HEK293 (cell line): ENCODE measurements around the gene LAIR2.

Experiments
- CTCF ChIA-PET: fragments of 350-600 bp; formaldehyde crosslinking; extraction: SDS; loops from one replicate; lab custom pipeline; 2021; ENCODE audit warnings: antibody characterized with exemption; lab: Yijun Ruan, JAX
- POLR2A ChIA-PET: fragments of 300-600 bp; formaldehyde crosslinking; extraction: SDS; loops from one replicate; lab custom pipeline; 2020; ENCODE audit warnings: antibody characterized with exemption, inconsistent platforms; lab: Yijun Ruan, JAX
- H3K27ac ChIP-seq: fragments of 200-500 bp; sonication (Bioruptor generic); 2 replicates; pipeline ENCODE4 v1.5.1; 2014; ENCODE audit warnings: low read depth, low read length, control low read depth, inconsistent platforms; ENCODE audit errors: extremely low read depth
- H3K36me3 ChIP-seq, 2 experiments: fragments of 200-500 bp in 1 of 2; sonication (Bioruptor generic) in 1 of 2; 1 replicate in 1 of 2; 2 replicates in 1 of 2; pipeline ENCODE4 v1.5.1; 2014 to 2017; ENCODE audit warnings: inconsistent platforms in 2 of 2, low read length in 2 of 2; ENCODE audit not compliant: control insufficient read depth in 2 of 2, insufficient read depth in 1 of 2
- H3K4me1 ChIP-seq: fragments of 200-500 bp; sonication (Bioruptor generic); 2 replicates; pipeline ENCODE4 v1.5.1; 2014; ENCODE audit warnings: mild to moderate bottlenecking, low read length, inconsistent platforms; ENCODE audit not compliant: control insufficient read depth, insufficient read depth
- H3K4me3 ChIP-seq: 2 replicates; pipeline ENCODE4 v1.5.1; 2011; ENCODE audit warnings: low read depth, mild to moderate bottlenecking, control low read depth, low read length, moderate library complexity
- H3K9me3 ChIP-seq: fragments of 200-500 bp; sonication (Bioruptor generic); 2 replicates; pipeline ENCODE4 v1.5.1; 2014; ENCODE audit warnings: low read depth, low read length, inconsistent platforms; ENCODE audit not compliant: control insufficient read depth, insufficient read depth
- GFI1B ChIP-seq: fragments of 450-650 bp; formaldehyde crosslinking; IDR thresholded peaks from 2 replicates; pipeline ENCODE4 v1.5.1; 2016; ENCODE audit warnings: missing biosample characterization, missing genetic modification characterization
- HOXA7 ChIP-seq: sonication (generic); formaldehyde crosslinking; IDR thresholded peaks from 2 replicates; pipeline ENCODE4 v1.8.1; 2022; ENCODE audit warnings: missing genetic modification reagents, borderline replicate concordance
- HOXD13 ChIP-seq: sonication (generic); formaldehyde crosslinking; IDR thresholded peaks from 2 replicates; pipeline ENCODE4 v1.8.0; 2022; ENCODE audit warnings: missing genetic modification reagents, borderline replicate concordance
- MZF1 ChIP-seq: fragments of 450-650 bp; formaldehyde crosslinking; IDR thresholded peaks from 2 replicates; pipeline ENCODE4 v1.5.1; 2017; ENCODE audit warnings: missing biosample characterization, missing genetic modification characterization, borderline replicate concordance
- PRDM1 ChIP-seq: fragments of 450-650 bp; formaldehyde crosslinking; IDR thresholded peaks from 2 replicates; pipeline ENCODE4; 2016; ENCODE audit warnings: missing biosample characterization, missing genetic modification characterization
- SCRT1 ChIP-seq: fragments of 450-650 bp; formaldehyde crosslinking; IDR thresholded peaks from 2 replicates; pipeline ENCODE4 v1.5.1; 2016; ENCODE audit warnings: missing biosample characterization, missing genetic modification characterization, borderline replicate concordance
- TCF7L2 ChIP-seq: IDR thresholded peaks from 2 replicates; pipeline ENCODE4 v1.6.1; 2011; ENCODE audit warnings: low read depth, mild to moderate bottlenecking, inconsistent platforms, low read length, moderate library complexity, borderline replicate concordance
- ZBTB11 ChIP-seq: fragments of 450-650 bp; formaldehyde crosslinking; conservative IDR thresholded peaks from 2 replicates; pipeline ENCODE4 v1.5.1; 2016; ENCODE audit warnings: low read depth, missing biosample characterization, missing genetic modification characterization
- ZBTB48 ChIP-seq: fragments of 450-650 bp; formaldehyde crosslinking; IDR thresholded peaks from 2 replicates; pipeline ENCODE4 v1.5.1; 2016; ENCODE audit warnings: missing biosample characterization, missing genetic modification characterization
- ZBTB7A ChIP-seq: fragments of 450-650 bp; formaldehyde crosslinking; IDR thresholded peaks from 2 replicates; pipeline ENCODE4 v1.5.1; 2016; ENCODE audit warnings: low read depth, missing biosample characterization, missing genetic modification characterization
- ZNF132 ChIP-seq: fragments of 450-650 bp; formaldehyde crosslinking; IDR thresholded peaks from 2 replicates; pipeline ENCODE4 v1.5.1; 2017; ENCODE audit warnings: missing biosample characterization, missing genetic modification characterization, borderline replicate concordance
- ZNF2 ChIP-seq: fragments of 450-650 bp; formaldehyde crosslinking; IDR thresholded peaks from 2 replicates; pipeline ENCODE4 v1.5.1; 2016; ENCODE audit warnings: missing biosample characterization, missing genetic modification characterization
- ZNF266 ChIP-seq: fragments of 450-650 bp; formaldehyde crosslinking; IDR thresholded peaks from 2 replicates; pipeline ENCODE4 v1.5.1; 2016; ENCODE audit warnings: missing biosample characterization, missing genetic modification characterization, low read depth
- ZNF391 ChIP-seq: fragments of 450-650 bp; formaldehyde crosslinking; IDR thresholded peaks from 2 replicates; pipeline ENCODE4 v1.5.1; 2016; ENCODE audit warnings: low read depth, missing biosample characterization, missing genetic modification characterization, borderline replicate concordance
- ZNF423 ChIP-seq: fragments of 450-650 bp; formaldehyde crosslinking; IDR thresholded peaks from 2 replicates; pipeline ENCODE4 v1.5.1; 2016; ENCODE audit warnings: missing biosample characterization, missing genetic modification characterization
- ZNF513 ChIP-seq: fragments of 450-650 bp; IDR thresholded peaks from 2 replicates; pipeline ENCODE4 v1.5.1; 2018; ENCODE audit warnings: missing biosample characterization, missing genetic modification characterization
- ZNF518A ChIP-seq: fragments of 450-650 bp; formaldehyde crosslinking; conservative IDR thresholded peaks from 2 replicates; pipeline ENCODE4 v1.5.1; 2016; ENCODE audit warnings: low read depth, missing biosample characterization, missing genetic modification characterization
- ZNF530 ChIP-seq: fragments of 450-650 bp; formaldehyde crosslinking; IDR thresholded peaks from 2 replicates; pipeline ENCODE4 v1.5.1; 2016; ENCODE audit warnings: low read depth, missing biosample characterization, missing genetic modification characterization
- ZNF555 ChIP-seq: fragments of 450-650 bp; formaldehyde crosslinking; conservative IDR thresholded peaks from 2 replicates; pipeline ENCODE4 v1.5.1; 2017; ENCODE audit warnings: missing biosample characterization, mild to moderate bottlenecking, missing genetic modification characterization, inconsistent platforms
- ZNF623 ChIP-seq: fragments of 450-650 bp; formaldehyde crosslinking; IDR thresholded peaks from 2 replicates; pipeline ENCODE4 v1.5.1; 2016; ENCODE audit warnings: missing biosample characterization, missing genetic modification characterization
- ZNF677 ChIP-seq: fragments of 450-650 bp; IDR thresholded peaks from 2 replicates; pipeline ENCODE4 v1.5.0; 2018; ENCODE audit warnings: missing biosample characterization, mild to moderate bottlenecking, missing genetic modification characterization, moderate library complexity
- ZXDB ChIP-seq: fragments of 450-650 bp; formaldehyde crosslinking; IDR thresholded peaks from 2 replicates; pipeline ENCODE4 v1.5.1; 2016; ENCODE audit warnings: missing biosample characterization, missing genetic modification characterization

Gene LAIR2

GRCh38 chr19:54536956-54537355 lies 34.3 kb downstream of the LAIR2 start:
- Histone ChIP-seq H3K27ac (no peak overlapping the region), H3K9me3 (no peaks in the 10 kb centered on the region), H3K36me3 (no peaks in the 10 kb centered on the region), H3K4me3 (no peak overlapping the region), H3K4me1 (no peaks in the 10 kb centered on the region)
- CTCF ChIA-PET: no interaction called here
- TF ChIP-seq ZNF391 (tag by site-specific recombination) (no peak), MZF1 (tag by site-specific recombination) (no peak), ZBTB11 (no peak), ZNF677 (no peak), ZXDB (no peak), HOXD13 (CRISPR knock-in tag) (no peak), ZNF518A (tag by site-specific recombination) (no peak), ZBTB48 (tag by site-specific recombination) (no peak)
- POLR2A ChIA-PET: no interaction called here

GRCh38 chr19:54541712-54542111 lies 39.1 kb downstream of the LAIR2 start:
- no peak overlapping the region for H3K4me3 ChIP-seq
- ChIA-PET POLR2A (interaction anchor here (0.6 kb wide), 1 partner anchor 78 kb away, joined by 3 read pairs; the partner anchor contains the start of gene LENG9), CTCF (no interaction called here)
- no peaks in the 10 kb centered on the region for H3K9me3 ChIP-seq
- H3K27ac ChIP-seq: no peak overlapping the region
- TF ChIP-seq PRDM1 (tag by site-specific recombination) (no peak), ZNF623 (tag by site-specific recombination) (no peak), TCF7L2 (no peak), ZNF513 (tag by site-specific recombination) (no peak), ZNF132 (tag by site-specific recombination) (no peak), HOXD13 (CRISPR knock-in tag) (no peak), ZNF266 (tag by site-specific recombination) (no peak), ZNF2 (no peak), SCRT1 (tag by site-specific recombination) (no peak), ZNF555 (no peak), ZNF530 (no peak), ZBTB7A (no peak), HOXA7 (CRISPR knock-in tag) (no peak), GFI1B (tag by site-specific recombination) (no peak), ZNF423 (tag by site-specific recombination) (no peak)
- no peaks in the 10 kb centered on the region for H3K4me1 ChIP-seq
- no peaks in the 10 kb centered on the region for H3K36me3 ChIP-seq
